HG03095 (cell line): ENCODE data around the gene USP16.

Experiments
- ATAC-seq: cut with Tn5 transposase; IDR thresholded peaks from one replicate; pipeline ENCODE4 v1.9.1; 2021; ENCODE audit warnings: moderate library complexity; ENCODE audit not compliant: unreplicated experiment

The USP16 gene

DNA sequence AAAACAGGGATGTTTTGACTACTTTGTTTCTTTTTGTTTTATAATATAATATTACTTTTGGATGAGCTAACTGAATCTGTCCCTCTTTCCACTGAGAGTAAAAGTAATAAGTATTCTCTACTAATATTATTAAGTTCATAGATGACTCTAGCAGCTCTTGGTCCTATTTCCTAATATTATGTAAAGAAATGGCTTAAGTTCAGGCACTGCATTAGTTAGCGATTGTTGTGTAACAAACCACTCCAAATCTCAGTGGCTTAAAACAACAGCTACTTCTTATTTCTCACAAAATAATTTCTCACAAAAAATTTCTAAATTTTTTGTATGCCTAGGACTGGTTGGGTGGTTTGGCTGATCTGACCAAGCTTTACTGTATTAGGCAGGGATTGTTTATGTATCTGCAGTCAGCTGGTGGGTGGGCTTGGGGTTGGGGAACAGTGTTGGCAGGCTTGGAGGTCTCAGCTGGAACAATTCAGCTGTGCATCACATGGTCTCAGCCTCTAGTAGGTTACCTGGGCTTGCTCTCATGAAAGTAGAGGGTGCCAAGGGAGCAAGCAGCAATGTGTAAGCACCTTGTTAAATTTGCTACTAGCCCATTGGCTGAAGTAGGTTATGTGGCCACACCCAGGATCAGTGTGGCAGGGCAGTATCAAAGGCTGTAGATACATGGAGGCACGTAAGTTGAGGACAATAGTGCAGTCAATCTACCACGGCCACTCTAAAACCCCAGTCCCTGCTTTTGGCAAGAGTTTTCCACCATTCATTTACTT, 57.8 kb downstream of the USP16 start:
- no peak for ATAC-seq

- no peak for ATAC-seq
Observed at GRCh38 chr21:29083306-29083705, 58.8 kb downstream of the USP16 start.

- ATAC-seq, result no peak
Observed at GRCh38 chr21:29084372-29084771, 59.9 kb downstream of the USP16 start.

GRCh38 chr21:29085106-29085752, 60.8 kb downstream of the USP16 start:
- no peak for ATAC-seq

GRCh38 chr21:29091033-29091432, 66.6 kb downstream of the USP16 start:
- ATAC-seq, result no peak

GRCh38 chr21:29092102-29092959, 67.9 kb downstream of the USP16 start:
- ATAC-seq, result no peak

- no peak for ATAC-seq
Observed at GRCh38 chr21:29096218-29097015, 71.9 kb downstream of the USP16 start.

GRCh38 chr21:29098156-29098555, 73.7 kb downstream of the USP16 start:
- no peak for ATAC-seq

- ATAC-seq, result no peak
Observed at GRCh38 chr21:29102791-29103257, 78.4 kb downstream of the USP16 start.
